Measurements from ENCODE around the gene MYEF2. TPM values are rescaled to one million over a fixed set of nuclear protein-coding genes. Genes with fewer than 3 reads are reported as not detected.

The MYEF2 gene
- total and polyA plus RNA-seq, 4 donors: 0.07 to 1.2 (median 0.33) TPM

GRCh38 chr15:48085591-48085930 lies 92.5 kb downstream of the MYEF2 start:
- Histone ChIP-seq H3K4me1 (ENCODE audit: control insufficient read depth in 4 of 4, insufficient read depth in 4 of 4, low read length in 3 of 4) (no peaks in the 10 kb centered on the region), H3K27me3 (ENCODE audit: control insufficient read depth in 4 of 4, insufficient read depth in 4 of 4, low read length in 3 of 4) (peaks cover 0 to 5% (median 2%) of the 10 kb centered on the region in 4 donors), H3K36me3 (ENCODE audit: control insufficient read depth in 4 of 4, insufficient read depth in 3 of 4, low read depth in 1 of 4, low read length in 3 of 4) (no peaks in the 10 kb centered on the region), H3K4me3 (ENCODE audit: low read depth in 1 of 3, low read length in 3 of 3) (no peak overlapping the region), H3K9ac (ENCODE audit: low read depth in 1 of 2, low read length in 2 of 2) (no peak overlapping the region), H3K9me3 (ENCODE audit: control insufficient read depth in 4 of 4, low read length in 3 of 4) (no peaks in the 10 kb centered on the region), H3K27ac (ENCODE audit: low read depth in 1 of 2, low read length in 2 of 2) (no peak overlapping the region)
- 89% methylated on average over 6 of the region's 6 CpGs for WGBS
- TF ChIP-seq REST (IDR thresholded peaks at IDR 0.05) (no peak), GABPA (IDR thresholded peaks at IDR 0.05 in 1 of 2, conservative IDR thresholded peaks at IDR 0.05 in 1 of 2) (no peak), EGR1 (IDR thresholded peaks at IDR 0.05; ENCODE audit: low read depth in 2 of 2) (no peak), HNF4A (conservative IDR thresholded peaks at IDR 0.05) (no peak), JUND (IDR thresholded peaks at IDR 0.05) (no peak), RAD21 (IDR thresholded peaks at IDR 0.05) (no peak), YY1 (IDR thresholded peaks at IDR 0.05) (no peak), FOXA1 (IDR thresholded peaks at IDR 0.05) (no peak), TAF1 (conservative IDR thresholded peaks at IDR 0.05) (no peak), NR2F2 (IDR thresholded peaks at IDR 0.05) (no peak), HNF4G (IDR thresholded peaks at IDR 0.05) (no peak), RXRA (IDR thresholded peaks at IDR 0.05) (no peak), SP1 (IDR thresholded peaks at IDR 0.05) (no peak), FOXA2 (IDR thresholded peaks at IDR 0.05) (no peak)
- TF ChIP-seq, protein P1, sequence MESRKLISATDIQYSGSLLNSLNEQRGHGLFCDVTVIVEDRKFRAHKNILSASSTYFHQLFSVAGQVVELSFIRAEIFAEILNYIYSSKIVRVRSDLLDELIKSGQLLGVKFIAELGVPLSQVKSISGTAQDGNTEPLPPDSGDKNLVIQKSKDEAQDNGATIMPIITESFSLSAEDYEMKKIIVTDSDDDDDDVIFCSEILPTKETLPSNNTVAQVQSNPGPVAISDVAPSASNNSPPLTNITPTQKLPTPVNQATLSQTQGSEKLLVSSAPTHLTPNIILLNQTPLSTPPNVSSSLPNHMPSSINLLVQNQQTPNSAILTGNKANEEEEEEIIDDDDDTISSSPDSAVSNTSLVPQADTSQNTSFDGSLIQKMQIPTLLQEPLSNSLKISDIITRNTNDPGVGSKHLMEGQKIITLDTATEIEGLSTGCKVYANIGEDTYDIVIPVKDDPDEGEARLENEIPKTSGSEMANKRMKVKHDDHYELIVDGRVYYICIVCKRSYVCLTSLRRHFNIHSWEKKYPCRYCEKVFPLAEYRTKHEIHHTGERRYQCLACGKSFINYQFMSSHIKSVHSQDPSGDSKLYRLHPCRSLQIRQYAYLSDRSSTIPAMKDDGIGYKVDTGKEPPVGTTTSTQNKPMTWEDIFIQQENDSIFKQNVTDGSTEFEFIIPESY (IDR thresholded peaks at IDR 0.05): no peak
- TF ChIP-seq, protein P2, sequence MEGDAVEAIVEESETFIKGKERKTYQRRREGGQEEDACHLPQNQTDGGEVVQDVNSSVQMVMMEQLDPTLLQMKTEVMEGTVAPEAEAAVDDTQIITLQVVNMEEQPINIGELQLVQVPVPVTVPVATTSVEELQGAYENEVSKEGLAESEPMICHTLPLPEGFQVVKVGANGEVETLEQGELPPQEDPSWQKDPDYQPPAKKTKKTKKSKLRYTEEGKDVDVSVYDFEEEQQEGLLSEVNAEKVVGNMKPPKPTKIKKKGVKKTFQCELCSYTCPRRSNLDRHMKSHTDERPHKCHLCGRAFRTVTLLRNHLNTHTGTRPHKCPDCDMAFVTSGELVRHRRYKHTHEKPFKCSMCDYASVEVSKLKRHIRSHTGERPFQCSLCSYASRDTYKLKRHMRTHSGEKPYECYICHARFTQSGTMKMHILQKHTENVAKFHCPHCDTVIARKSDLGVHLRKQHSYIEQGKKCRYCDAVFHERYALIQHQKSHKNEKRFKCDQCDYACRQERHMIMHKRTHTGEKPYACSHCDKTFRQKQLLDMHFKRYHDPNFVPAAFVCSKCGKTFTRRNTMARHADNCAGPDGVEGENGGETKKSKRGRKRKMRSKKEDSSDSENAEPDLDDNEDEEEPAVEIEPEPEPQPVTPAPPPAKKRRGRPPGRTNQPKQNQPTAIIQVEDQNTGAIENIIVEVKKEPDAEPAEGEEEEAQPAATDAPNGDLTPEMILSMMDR (IDR thresholded peaks at IDR 0.05; ENCODE audit: low read depth, low read length, missing input control): no peak
- TF ChIP-seq, protein P3, sequence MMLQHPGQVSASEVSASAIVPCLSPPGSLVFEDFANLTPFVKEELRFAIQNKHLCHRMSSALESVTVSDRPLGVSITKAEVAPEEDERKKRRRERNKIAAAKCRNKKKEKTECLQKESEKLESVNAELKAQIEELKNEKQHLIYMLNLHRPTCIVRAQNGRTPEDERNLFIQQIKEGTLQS (IDR thresholded peaks at IDR 0.05): no peak
- TF ChIP-seq, protein P4, sequence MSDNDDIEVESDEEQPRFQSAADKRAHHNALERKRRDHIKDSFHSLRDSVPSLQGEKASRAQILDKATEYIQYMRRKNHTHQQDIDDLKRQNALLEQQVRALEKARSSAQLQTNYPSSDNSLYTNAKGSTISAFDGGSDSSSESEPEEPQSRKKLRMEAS (IDR thresholded peaks at IDR 0.05): no peak
- no peak for DNase-seq (ENCODE audit: low spot score)

Measured in liver (tissue), 9 donors.